GM18909 (cell line): ENCODE measurements around the gene POLR3A.
"Not testable (repeated sequence)": the region's sequence is repeated elsewhere in the genome, so short reads cannot be mapped to it uniquely, and the experiment has no call there.

Experiments
- ATAC-seq: cut with Tn5 transposase; IDR thresholded peaks from one replicate; pipeline ENCODE4 v1.9.1; 2021; ENCODE audit warnings: mild to moderate bottlenecking; ENCODE audit not compliant: unreplicated experiment, poor library complexity

The POLR3A gene

GRCh38 chr10:78029269-78030226 is at the start of gene POLR3A:
POLR3A (minus strand) TSS chr10:78029515; CDS start chr10:78029407, 108 bp downstream.
- ATAC-seq, result peak; percentile 66

GRCh38 chr10:78078539-78079330 is 49.4 kb upstream of the POLR3A start:
- no peak for ATAC-seq

- ATAC-seq, result not testable (repeated sequence)
Measured at GRCh38 chr10:78075806-78076205, 46.5 kb upstream of the POLR3A start.

- ATAC-seq, result no peak
Measured at GRCh38 chr10:78072504-78072903, 43.2 kb upstream of the POLR3A start.

- ATAC-seq, result no peak
Measured at GRCh38 chr10:78071857-78072179, 42.5 kb upstream of the POLR3A start.

- no peak for ATAC-seq
Measured at GRCh38 chr10:78071140-78071856, 42.0 kb upstream of the POLR3A start.

- no peak for ATAC-seq
Measured at GRCh38 chr10:78070726-78071125, 41.4 kb upstream of the POLR3A start.

GRCh38 chr10:78070064-78070463 is 40.7 kb upstream of the POLR3A start:
- not testable (repeated sequence) for ATAC-seq

- no peak for ATAC-seq
Measured at GRCh38 chr10:78069151-78069550, 39.8 kb upstream of the POLR3A start.

- ATAC-seq, result no peak
Measured at GRCh38 chr10:78066728-78067430, 37.6 kb upstream of the POLR3A start.

- ATAC-seq, result no peak
Measured at GRCh38 chr10:78066012-78066411, 36.7 kb upstream of the POLR3A start.

- no peak for ATAC-seq
Measured at GRCh38 chr10:78065611-78066010, 36.3 kb upstream of the POLR3A start.

GRCh38 chr10:78064919-78065318 is 35.6 kb upstream of the POLR3A start:
- ATAC-seq, result not testable (repeated sequence)

- no peak for ATAC-seq
Measured at GRCh38 chr10:78063236-78063635, 33.9 kb upstream of the POLR3A start.

- no peak for ATAC-seq
Measured at GRCh38 chr10:78062296-78062695, 33.0 kb upstream of the POLR3A start.

- ATAC-seq, result no peak
Measured at GRCh38 chr10:78059906-78060702, 30.8 kb upstream of the POLR3A start.

GRCh38 chr10:78058562-78058961 is 29.2 kb upstream of the POLR3A start:
- no peak for ATAC-seq

- ATAC-seq, result no peak
Measured at GRCh38 chr10:78053211-78053868, 24.0 kb upstream of the POLR3A start.

GRCh38 chr10:78049851-78050250 is 20.5 kb upstream of the POLR3A start:
- ATAC-seq, result no peak
